OCI-LY7 (cell line): Measurements from ENCODE around the gene EMC9.

Experiments used
- EZH2phosphoT487 ChIP-seq: fragments of 200-600 bp; sonication (generic); IDR thresholded peaks from 2 replicates; pipeline ENCODE4 v1.6.1; 2018; ENCODE audit warnings: low read depth, borderline replicate concordance, mild to moderate bottlenecking, mixed run types, antibody characterized with exemption, low read length, moderate library complexity, mixed read lengths
- TF ChIP-seq, protein P1 (sequence below): fragments of 200-600 bp; sonication (generic); conservative IDR thresholded peaks from 2 replicates; pipeline ENCODE4 v1.5.1; 2014; ENCODE audit warnings: mild to moderate bottlenecking, antibody characterized with exemption, low read length, moderate library complexity, mixed read lengths

DNA sequence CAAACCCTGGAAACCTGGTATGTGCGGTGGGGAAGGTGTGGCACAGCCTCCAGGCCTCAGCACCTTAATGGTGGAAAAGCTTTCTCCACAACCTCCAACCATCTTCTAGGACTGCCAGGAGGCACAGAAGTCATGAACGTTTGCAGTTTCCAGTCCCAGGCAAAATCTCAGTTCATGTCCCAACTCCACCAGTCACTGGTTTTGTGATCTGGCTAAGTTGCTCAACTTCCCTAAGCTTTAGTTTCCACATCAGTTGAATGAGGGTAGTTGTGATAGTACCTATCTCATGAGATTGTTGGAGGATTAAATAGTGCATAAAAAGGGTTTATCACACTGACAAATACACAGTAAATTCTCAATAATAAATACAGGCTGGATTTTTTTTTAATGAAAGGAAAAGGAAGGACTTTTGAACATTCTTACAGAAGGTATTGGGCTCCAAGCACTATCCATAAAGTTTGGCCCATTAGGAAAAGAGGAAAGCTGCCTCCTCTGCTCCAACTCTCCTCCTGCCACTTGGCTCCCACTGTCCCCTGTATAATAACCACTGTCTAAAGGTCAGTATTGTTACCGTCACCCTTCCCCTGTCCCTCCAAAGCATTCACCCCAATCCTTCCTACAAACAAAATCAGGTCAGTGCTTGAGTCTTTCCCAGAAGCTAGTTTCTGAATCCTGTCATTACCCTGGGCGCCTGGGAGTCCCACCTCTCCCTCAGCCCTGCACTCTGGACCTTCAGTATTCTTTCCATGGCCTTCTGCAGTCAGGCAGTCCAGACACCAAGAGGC, 41.0 kb downstream of the EMC9 start:
- TF ChIP-seq EZH2phosphoT487 = no peak
- TF ChIP-seq, protein P1, sequence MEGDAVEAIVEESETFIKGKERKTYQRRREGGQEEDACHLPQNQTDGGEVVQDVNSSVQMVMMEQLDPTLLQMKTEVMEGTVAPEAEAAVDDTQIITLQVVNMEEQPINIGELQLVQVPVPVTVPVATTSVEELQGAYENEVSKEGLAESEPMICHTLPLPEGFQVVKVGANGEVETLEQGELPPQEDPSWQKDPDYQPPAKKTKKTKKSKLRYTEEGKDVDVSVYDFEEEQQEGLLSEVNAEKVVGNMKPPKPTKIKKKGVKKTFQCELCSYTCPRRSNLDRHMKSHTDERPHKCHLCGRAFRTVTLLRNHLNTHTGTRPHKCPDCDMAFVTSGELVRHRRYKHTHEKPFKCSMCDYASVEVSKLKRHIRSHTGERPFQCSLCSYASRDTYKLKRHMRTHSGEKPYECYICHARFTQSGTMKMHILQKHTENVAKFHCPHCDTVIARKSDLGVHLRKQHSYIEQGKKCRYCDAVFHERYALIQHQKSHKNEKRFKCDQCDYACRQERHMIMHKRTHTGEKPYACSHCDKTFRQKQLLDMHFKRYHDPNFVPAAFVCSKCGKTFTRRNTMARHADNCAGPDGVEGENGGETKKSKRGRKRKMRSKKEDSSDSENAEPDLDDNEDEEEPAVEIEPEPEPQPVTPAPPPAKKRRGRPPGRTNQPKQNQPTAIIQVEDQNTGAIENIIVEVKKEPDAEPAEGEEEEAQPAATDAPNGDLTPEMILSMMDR = no peak
